ENCODE results near the gene PDXK. TPM values are rescaled to one million over a fixed set of nuclear protein-coding genes. Genes with fewer than 3 reads are reported as not detected.
A peak's percentile ranks its signal among the peaks of the same experiment; 100 is the strongest.

Gene PDXK
- total and polyA plus RNA-seq, 9 of the 15 experiments (the other 6 are each of a cell fraction or from before 2014, with no cell fraction given): 5.6 to 162 (median 76.5) TPM

GRCh38 chr21:43767984-43768867 lies 49.3 kb downstream of the PDXK start (continued):
- TF ChIP-seq, protein P1, sequence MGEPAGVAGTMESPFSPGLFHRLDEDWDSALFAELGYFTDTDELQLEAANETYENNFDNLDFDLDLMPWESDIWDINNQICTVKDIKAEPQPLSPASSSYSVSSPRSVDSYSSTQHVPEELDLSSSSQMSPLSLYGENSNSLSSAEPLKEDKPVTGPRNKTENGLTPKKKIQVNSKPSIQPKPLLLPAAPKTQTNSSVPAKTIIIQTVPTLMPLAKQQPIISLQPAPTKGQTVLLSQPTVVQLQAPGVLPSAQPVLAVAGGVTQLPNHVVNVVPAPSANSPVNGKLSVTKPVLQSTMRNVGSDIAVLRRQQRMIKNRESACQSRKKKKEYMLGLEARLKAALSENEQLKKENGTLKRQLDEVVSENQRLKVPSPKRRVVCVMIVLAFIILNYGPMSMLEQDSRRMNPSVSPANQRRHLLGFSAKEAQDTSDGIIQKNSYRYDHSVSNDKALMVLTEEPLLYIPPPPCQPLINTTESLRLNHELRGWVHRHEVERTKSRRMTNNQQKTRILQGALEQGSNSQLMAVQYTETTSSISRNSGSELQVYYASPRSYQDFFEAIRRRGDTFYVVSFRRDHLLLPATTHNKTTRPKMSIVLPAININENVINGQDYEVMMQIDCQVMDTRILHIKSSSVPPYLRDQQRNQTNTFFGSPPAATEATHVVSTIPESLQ (CRISPR knock-in tag; IDR thresholded peaks at IDR 0.05): no peak
- TF ChIP-seq KLF10 (CRISPR knock-in tag; IDR thresholded peaks at IDR 0.05) (0 out of 2 replicates have a peak, but pooled peaks have one; percentile 47), SRSF1 (IDR thresholded peaks at IDR 0.05; ENCODE audit: low read depth, low read length) (no peak), ETV1 (tag; conservative IDR thresholded peaks at IDR 0.05; ENCODE audit: low read depth) (no peak), RFX7 (CRISPR knock-in tag; IDR thresholded peaks at IDR 0.05) (no peak), ETV6 (IDR thresholded peaks at IDR 0.05; ENCODE audit: borderline replicate concordance in 1 of 2, low read depth in 2 of 2, low read length in 1 of 2) (no peak), ETV6 (CRISPR knock-in tag; IDR thresholded peaks at IDR 0.05; ENCODE audit: borderline replicate concordance) (no peak), DPF2 (IDR thresholded peaks at IDR 0.05) (peak; percentile 91), ZNF830 (CRISPR knock-in tag; IDR thresholded peaks at IDR 0.05) (0 out of 2 replicates have a peak, but pooled peaks have one; percentile 29), KDM2B (CRISPR knock-in tag; IDR thresholded peaks at IDR 0.05) (no peak), FOXJ3 (CRISPR knock-in tag; IDR thresholded peaks at IDR 0.05) (no peak), SMARCC2 (IDR thresholded peaks at IDR 0.05; ENCODE audit: low read depth) (peak; percentile 69; the same call in 1 of the 2 replicates), RAD21 (CRISPR knock-in tag; conservative IDR thresholded peaks at IDR 0.05 in 1 of 2, IDR thresholded peaks at IDR 0.05 in 1 of 2) (no peak), MLLT1 (IDR thresholded peaks at IDR 0.05) (peak in 1 of 2 experiments; percentile 67; a peak in 2 of 4 replicates), ZNF445 (CRISPR knock-in tag; IDR thresholded peaks at IDR 0.05; ENCODE audit: low read depth) (no peak)
- TF ChIP-seq, protein P2, sequence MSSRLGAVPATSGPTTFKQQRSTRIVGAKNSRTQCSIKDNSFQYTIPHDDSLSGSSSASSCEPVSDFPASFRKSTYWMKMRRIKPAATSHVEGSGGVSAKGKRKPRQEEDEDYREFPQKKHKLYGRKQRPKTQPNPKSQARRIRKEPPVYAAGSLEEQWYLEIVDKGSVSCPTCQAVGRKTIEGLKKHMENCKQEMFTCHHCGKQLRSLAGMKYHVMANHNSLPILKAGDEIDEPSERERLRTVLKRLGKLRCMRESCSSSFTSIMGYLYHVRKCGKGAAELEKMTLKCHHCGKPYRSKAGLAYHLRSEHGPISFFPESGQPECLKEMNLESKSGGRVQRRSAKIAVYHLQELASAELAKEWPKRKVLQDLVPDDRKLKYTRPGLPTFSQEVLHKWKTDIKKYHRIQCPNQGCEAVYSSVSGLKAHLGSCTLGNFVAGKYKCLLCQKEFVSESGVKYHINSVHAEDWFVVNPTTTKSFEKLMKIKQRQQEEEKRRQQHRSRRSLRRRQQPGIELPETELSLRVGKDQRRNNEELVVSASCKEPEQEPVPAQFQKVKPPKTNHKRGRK (tag; IDR thresholded peaks at IDR 0.05): no peak
- TF ChIP-seq, protein P3, sequence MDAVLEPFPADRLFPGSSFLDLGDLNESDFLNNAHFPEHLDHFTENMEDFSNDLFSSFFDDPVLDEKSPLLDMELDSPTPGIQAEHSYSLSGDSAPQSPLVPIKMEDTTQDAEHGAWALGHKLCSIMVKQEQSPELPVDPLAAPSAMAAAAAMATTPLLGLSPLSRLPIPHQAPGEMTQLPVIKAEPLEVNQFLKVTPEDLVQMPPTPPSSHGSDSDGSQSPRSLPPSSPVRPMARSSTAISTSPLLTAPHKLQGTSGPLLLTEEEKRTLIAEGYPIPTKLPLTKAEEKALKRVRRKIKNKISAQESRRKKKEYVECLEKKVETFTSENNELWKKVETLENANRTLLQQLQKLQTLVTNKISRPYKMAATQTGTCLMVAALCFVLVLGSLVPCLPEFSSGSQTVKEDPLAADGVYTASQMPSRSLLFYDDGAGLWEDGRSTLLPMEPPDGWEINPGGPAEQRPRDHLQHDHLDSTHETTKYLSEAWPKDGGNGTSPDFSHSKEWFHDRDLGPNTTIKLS (IDR thresholded peaks at IDR 0.05; ENCODE audit: borderline replicate concordance, low read depth): 0 out of 2 replicates have a peak, but pooled peaks have one; percentile 17
- TF ChIP-seq, protein P4, sequence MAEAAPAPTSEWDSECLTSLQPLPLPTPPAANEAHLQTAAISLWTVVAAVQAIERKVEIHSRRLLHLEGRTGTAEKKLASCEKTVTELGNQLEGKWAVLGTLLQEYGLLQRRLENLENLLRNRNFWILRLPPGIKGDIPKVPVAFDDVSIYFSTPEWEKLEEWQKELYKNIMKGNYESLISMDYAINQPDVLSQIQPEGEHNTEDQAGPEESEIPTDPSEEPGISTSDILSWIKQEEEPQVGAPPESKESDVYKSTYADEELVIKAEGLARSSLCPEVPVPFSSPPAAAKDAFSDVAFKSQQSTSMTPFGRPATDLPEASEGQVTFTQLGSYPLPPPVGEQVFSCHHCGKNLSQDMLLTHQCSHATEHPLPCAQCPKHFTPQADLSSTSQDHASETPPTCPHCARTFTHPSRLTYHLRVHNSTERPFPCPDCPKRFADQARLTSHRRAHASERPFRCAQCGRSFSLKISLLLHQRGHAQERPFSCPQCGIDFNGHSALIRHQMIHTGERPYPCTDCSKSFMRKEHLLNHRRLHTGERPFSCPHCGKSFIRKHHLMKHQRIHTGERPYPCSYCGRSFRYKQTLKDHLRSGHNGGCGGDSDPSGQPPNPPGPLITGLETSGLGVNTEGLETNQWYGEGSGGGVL (CRISPR knock-in tag; IDR thresholded peaks at IDR 0.05): no peak

Measured in K562 (cell line).